Astrocyte of the cerebellum (primary cell): ENCODE results near the gene OR10P1.
"Not testable (repeated sequence)": the region's sequence is repeated elsewhere in the genome, so short reads cannot be mapped to it uniquely, and the experiment has no call there.

Source experiments
- DNase-seq: peaks from one replicate; pipeline ENCODE4 v3.0.0-alpha.2; 2011; ENCODE audit warnings: low read depth
- H3K4me3 ChIP-seq: 2 replicates; pipeline ENCODE4 v1.5.1; 2011; ENCODE audit warnings: mild to moderate bottlenecking, low read depth, low read length, moderate library complexity
- in situ Hi-C: cut with HindIII; loops from 2 replicates; pipeline ENCODE4 v1.10.0; 2017; ENCODE audit warnings: low sequenced_read_pairs
- TF ChIP-seq, protein P1 (sequence below): IDR thresholded peaks from 2 replicates; pipeline ENCODE4 v1.5.1; 2012; ENCODE audit warnings: low read length, low read depth, moderate library complexity, mild to moderate bottlenecking; ENCODE audit errors: missing control alignments

OR10P1 gene

GRCh38 chr12:55636116-55636655 lies 506 bp upstream of the OR10P1 start:
- DNase-seq = no peak
- no peak overlapping the region for H3K4me3 ChIP-seq
- in situ Hi-C loops = no loop called here
- TF ChIP-seq, protein P1, sequence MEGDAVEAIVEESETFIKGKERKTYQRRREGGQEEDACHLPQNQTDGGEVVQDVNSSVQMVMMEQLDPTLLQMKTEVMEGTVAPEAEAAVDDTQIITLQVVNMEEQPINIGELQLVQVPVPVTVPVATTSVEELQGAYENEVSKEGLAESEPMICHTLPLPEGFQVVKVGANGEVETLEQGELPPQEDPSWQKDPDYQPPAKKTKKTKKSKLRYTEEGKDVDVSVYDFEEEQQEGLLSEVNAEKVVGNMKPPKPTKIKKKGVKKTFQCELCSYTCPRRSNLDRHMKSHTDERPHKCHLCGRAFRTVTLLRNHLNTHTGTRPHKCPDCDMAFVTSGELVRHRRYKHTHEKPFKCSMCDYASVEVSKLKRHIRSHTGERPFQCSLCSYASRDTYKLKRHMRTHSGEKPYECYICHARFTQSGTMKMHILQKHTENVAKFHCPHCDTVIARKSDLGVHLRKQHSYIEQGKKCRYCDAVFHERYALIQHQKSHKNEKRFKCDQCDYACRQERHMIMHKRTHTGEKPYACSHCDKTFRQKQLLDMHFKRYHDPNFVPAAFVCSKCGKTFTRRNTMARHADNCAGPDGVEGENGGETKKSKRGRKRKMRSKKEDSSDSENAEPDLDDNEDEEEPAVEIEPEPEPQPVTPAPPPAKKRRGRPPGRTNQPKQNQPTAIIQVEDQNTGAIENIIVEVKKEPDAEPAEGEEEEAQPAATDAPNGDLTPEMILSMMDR = no peak

DNA sequence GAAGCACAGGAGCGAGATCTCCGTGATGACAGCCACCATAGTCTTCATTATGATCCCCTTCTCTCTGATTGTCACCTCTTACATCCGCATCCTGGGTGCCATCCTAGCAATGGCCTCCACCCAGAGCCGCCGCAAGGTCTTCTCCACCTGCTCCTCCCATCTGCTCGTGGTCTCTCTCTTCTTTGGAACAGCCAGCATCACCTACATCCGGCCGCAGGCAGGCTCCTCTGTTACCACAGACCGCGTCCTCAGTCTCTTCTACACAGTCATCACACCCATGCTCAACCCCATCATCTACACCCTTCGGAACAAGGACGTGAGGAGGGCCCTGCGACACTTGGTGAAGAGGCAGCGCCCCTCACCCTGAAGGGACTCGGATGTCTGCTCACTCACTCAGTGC lies 775 bp downstream of the OR10P1 start:
- in situ Hi-C loops = no loop called here

DNA sequence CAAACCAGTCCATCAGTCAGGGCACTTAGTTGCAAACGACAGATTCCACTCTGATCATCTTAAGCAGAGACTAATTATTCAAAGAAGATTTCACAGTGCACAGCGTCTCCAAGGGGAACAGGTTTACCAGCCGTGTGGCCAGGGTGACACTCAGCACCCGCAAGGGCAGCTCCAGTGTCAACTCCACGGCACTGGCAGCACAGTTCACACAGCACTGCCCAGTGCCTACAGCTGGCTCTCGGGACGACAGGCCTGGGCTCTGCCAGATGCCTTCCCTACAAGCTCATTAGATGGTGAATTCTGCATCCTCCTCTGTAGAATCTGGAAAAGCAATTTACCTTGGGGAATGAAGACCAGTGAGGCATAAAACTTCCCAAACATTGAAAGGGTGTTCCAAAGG lies 4.9 kb downstream of the OR10P1 start:
- DNase-seq = no peak
- H3K4me3 ChIP-seq = no peak overlapping the region
- TF ChIP-seq, protein P1 = no peak
- in situ Hi-C loops = no loop called here

More for the DNA sequence above, 775 bp downstream of the OR10P1 start:
- TF ChIP-seq, protein P1 = no peak
- no peak for DNase-seq
- no peak overlapping the region for H3K4me3 ChIP-seq

- in situ Hi-C loops = no loop called here
- no peak for DNase-seq
- H3K4me3 ChIP-seq = no peak overlapping the region
- TF ChIP-seq, protein P1 = no peak
Observed at GRCh38 chr12:55642267-55642666, 5.6 kb downstream of the OR10P1 start.

GRCh38 chr12:55642669-55643068 lies 6.0 kb downstream of the OR10P1 start:
- in situ Hi-C loops = no loop called here
- H3K4me3 ChIP-seq = no peak overlapping the region
- DNase-seq = no peak
- TF ChIP-seq, protein P1 = no peak

- H3K4me3 ChIP-seq = no peak overlapping the region
- DNase-seq = no peak
- TF ChIP-seq, protein P1 = no peak
- in situ Hi-C loops = no loop called here
Observed at GRCh38 chr12:55644591-55644990, 7.9 kb downstream of the OR10P1 start.

DNA sequence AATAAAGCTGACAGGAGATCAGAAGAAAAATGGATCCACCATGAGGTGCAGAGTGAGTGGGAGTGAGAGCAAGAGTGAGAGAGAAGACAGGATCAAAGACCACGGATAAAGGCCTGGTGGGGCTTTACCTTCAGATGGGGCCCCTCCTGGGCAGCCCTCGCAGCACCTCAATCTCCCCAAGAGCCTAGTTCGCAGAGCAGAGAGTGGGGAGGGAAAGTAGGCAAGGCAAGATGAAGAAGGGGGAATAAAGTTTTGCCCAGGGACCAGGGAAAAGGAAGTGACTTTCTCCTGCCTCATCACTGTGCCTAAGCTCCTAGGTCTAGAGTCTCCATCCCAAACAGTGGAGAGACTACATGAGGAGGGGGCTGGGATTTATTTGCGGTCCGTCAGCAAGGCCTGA lies 10.3 kb downstream of the OR10P1 start:
- no peak overlapping the region for H3K4me3 ChIP-seq
- in situ Hi-C loops = no loop called here
- TF ChIP-seq, protein P1 = no peak
- no peak for DNase-seq

- H3K4me3 ChIP-seq, DNase-seq, in situ Hi-C loops: not testable (repeated sequence)
Observed at GRCh38 chr12:55650620-55651298, 14.1 kb downstream of the OR10P1 start.
